ENCODE data around the gene PSMD11.
"Not testable (repeated sequence)": the region's sequence is repeated elsewhere in the genome, so short reads cannot be mapped to it uniquely, and the experiment has no call there.

The PSMD11 gene

GRCh38 chr17:32444301-32445073 lies at the start of gene PSMD11:
PSMD11 (plus strand) TSS chr17:32444510; CDS start chr17:32444524, 14 bp downstream.
- peaks cover 34% of the 10 kb centered on the region for H3K36me3 ChIP-seq (ENCODE audit: insufficient read depth, insufficient read length, low read length)
- TF ChIP-seq SUZ12 (IDR thresholded peaks at IDR 0.05; ENCODE audit: extremely low read depth, insufficient read depth, insufficient read length), result no peak
- peak; percentile 63 for TF ChIP-seq YY1 (IDR thresholded peaks at IDR 0.05; ENCODE audit: insufficient read depth, insufficient read length)
- TF ChIP-seq ZNF274 (IDR thresholded peaks at IDR 0.05; ENCODE audit: low read depth, low read length), result no peak
- no peaks in the 10 kb centered on the region; the same call in 1 of the 2 replicates for H3K9me3 ChIP-seq (ENCODE audit: insufficient read depth, low read length)
- peak within 1 kb of the TSS; percentile 89 for H3K9ac ChIP-seq (ENCODE audit: insufficient read length, low read depth)
- H3K4me3 ChIP-seq (ENCODE audit: insufficient read length, low read depth), result peak within 1 kb of the TSS; percentile 86
- H3K27me3 ChIP-seq (ENCODE audit: insufficient read depth, insufficient read length), result peaks cover 19% of the 10 kb centered on the region
- DNase-seq (ENCODE audit: low read depth, low spot score), result peak; percentile 89
- H3K4me1 ChIP-seq (ENCODE audit: insufficient read depth, insufficient read length), result no peaks in the 10 kb centered on the region

GRCh38 chr17:32396343-32396742 lies 48.0 kb upstream of the PSMD11 start:
- Histone ChIP-seq H3K4me3 (ENCODE audit: insufficient read length, low read depth) (no peak overlapping the region), H3K4me1 (ENCODE audit: insufficient read depth, insufficient read length) (peaks cover 2% of the 10 kb centered on the region), H3K9me3 (ENCODE audit: insufficient read depth, low read length) (no peaks in the 10 kb centered on the region), H3K9ac (ENCODE audit: insufficient read length, low read depth) (no peak overlapping the region), H3K36me3 (ENCODE audit: insufficient read depth, insufficient read length, low read length) (no peaks in the 10 kb centered on the region), H3K27me3 (ENCODE audit: insufficient read depth, insufficient read length) (no peaks in the 10 kb centered on the region)
- no peak for DNase-seq (ENCODE audit: low read depth, low spot score)
- TF ChIP-seq ZNF274 (IDR thresholded peaks at IDR 0.05; ENCODE audit: low read depth, low read length), result no peak
- TF ChIP-seq YY1 (IDR thresholded peaks at IDR 0.05; ENCODE audit: insufficient read depth, insufficient read length), result no peak
- no peak for TF ChIP-seq SUZ12 (IDR thresholded peaks at IDR 0.05; ENCODE audit: extremely low read depth, insufficient read depth, insufficient read length)

GRCh38 chr17:32398946-32399345 lies 45.4 kb upstream of the PSMD11 start:
- no peak for DNase-seq (ENCODE audit: low read depth, low spot score)
- H3K27me3 ChIP-seq (ENCODE audit: insufficient read depth, insufficient read length), result no peaks in the 10 kb centered on the region
- TF ChIP-seq SUZ12 (IDR thresholded peaks at IDR 0.05; ENCODE audit: extremely low read depth, insufficient read depth, insufficient read length), result no peak
- TF ChIP-seq YY1 (IDR thresholded peaks at IDR 0.05; ENCODE audit: insufficient read depth, insufficient read length), result no peak
- TF ChIP-seq ZNF274 (IDR thresholded peaks at IDR 0.05; ENCODE audit: low read depth, low read length), result no peak
- no peak overlapping the region for H3K4me3 ChIP-seq (ENCODE audit: insufficient read length, low read depth)
- H3K36me3 ChIP-seq (ENCODE audit: insufficient read depth, insufficient read length, low read length), result no peaks in the 10 kb centered on the region
- no peak overlapping the region for H3K9ac ChIP-seq (ENCODE audit: insufficient read length, low read depth)
- peaks cover 2% of the 10 kb centered on the region for H3K4me1 ChIP-seq (ENCODE audit: insufficient read depth, insufficient read length)
- H3K9me3 ChIP-seq (ENCODE audit: insufficient read depth, low read length), result no peaks in the 10 kb centered on the region

- H3K9me3 ChIP-seq (ENCODE audit: insufficient read depth, low read length); H3K27me3 ChIP-seq (ENCODE audit: insufficient read depth, insufficient read length); DNase-seq (ENCODE audit: low read depth, low spot score); H3K9ac ChIP-seq (ENCODE audit: insufficient read length, low read depth); H3K4me1 ChIP-seq (ENCODE audit: insufficient read depth, insufficient read length); H3K4me3 ChIP-seq (ENCODE audit: insufficient read length, low read depth); H3K36me3 ChIP-seq (ENCODE audit: insufficient read depth, insufficient read length, low read length): not testable (repeated sequence)
These were observed 34.2 kb upstream of the PSMD11 start for GRCh38 chr17:32410085-32410484.

- no peaks in the 10 kb centered on the region for H3K27me3 ChIP-seq (ENCODE audit: insufficient read depth, insufficient read length)
- no peaks in the 10 kb centered on the region for H3K36me3 ChIP-seq (ENCODE audit: insufficient read depth, insufficient read length, low read length)
- peaks cover 23% of the 10 kb centered on the region; the same call in 1 of the 2 replicates for H3K9me3 ChIP-seq (ENCODE audit: insufficient read depth, low read length)
- no peak overlapping the region for H3K4me3 ChIP-seq (ENCODE audit: insufficient read length, low read depth)
- DNase-seq (ENCODE audit: low read depth, low spot score), result no peak
- H3K4me1 ChIP-seq (ENCODE audit: insufficient read depth, insufficient read length), result no peaks in the 10 kb centered on the region
- TF ChIP-seq YY1 (IDR thresholded peaks at IDR 0.05; ENCODE audit: insufficient read depth, insufficient read length), result no peak
- TF ChIP-seq SUZ12 (IDR thresholded peaks at IDR 0.05; ENCODE audit: extremely low read depth, insufficient read depth, insufficient read length), result no peak
- no peak for TF ChIP-seq ZNF274 (IDR thresholded peaks at IDR 0.05; ENCODE audit: low read depth, low read length)
- no peak overlapping the region for H3K9ac ChIP-seq (ENCODE audit: insufficient read length, low read depth)
These were observed 17.4 kb upstream of the PSMD11 start for GRCh38 chr17:32426894-32427293.

- TF ChIP-seq YY1 (IDR thresholded peaks at IDR 0.05; ENCODE audit: insufficient read depth, insufficient read length) (no peak), SUZ12 (IDR thresholded peaks at IDR 0.05; ENCODE audit: extremely low read depth, insufficient read depth, insufficient read length) (no peak), ZNF274 (IDR thresholded peaks at IDR 0.05; ENCODE audit: low read depth, low read length) (no peak)
- Histone ChIP-seq H3K27me3 (ENCODE audit: insufficient read depth, insufficient read length) (no peaks in the 10 kb centered on the region), H3K4me1 (ENCODE audit: insufficient read depth, insufficient read length) (no peaks in the 10 kb centered on the region), H3K36me3 (ENCODE audit: insufficient read depth, insufficient read length, low read length) (no peaks in the 10 kb centered on the region), H3K4me3 (ENCODE audit: insufficient read length, low read depth) (no peak overlapping the region), H3K9ac (ENCODE audit: insufficient read length, low read depth) (no peak overlapping the region), H3K9me3 (ENCODE audit: insufficient read depth, low read length) (peaks cover 23% of the 10 kb centered on the region; the same call in 1 of the 2 replicates)
- no peak for DNase-seq (ENCODE audit: low read depth, low spot score)
These were observed 14.7 kb upstream of the PSMD11 start for GRCh38 chr17:32429598-32429997.

- Histone ChIP-seq H3K36me3 (ENCODE audit: insufficient read depth, insufficient read length, low read length) (peaks cover 4% of the 10 kb centered on the region), H3K9ac (ENCODE audit: insufficient read length, low read depth) (no peak overlapping the region), H3K27me3 (ENCODE audit: insufficient read depth, insufficient read length) (peaks cover 19% of the 10 kb centered on the region), H3K4me1 (ENCODE audit: insufficient read depth, insufficient read length) (no peaks in the 10 kb centered on the region), H3K4me3 (ENCODE audit: insufficient read length, low read depth) (no peak overlapping the region), H3K9me3 (ENCODE audit: insufficient read depth, low read length) (no peaks in the 10 kb centered on the region; the same call in 1 of the 2 replicates)
- DNase-seq (ENCODE audit: low read depth, low spot score), result no peak
- TF ChIP-seq ZNF274 (IDR thresholded peaks at IDR 0.05; ENCODE audit: low read depth, low read length) (no peak), YY1 (IDR thresholded peaks at IDR 0.05; ENCODE audit: insufficient read depth, insufficient read length) (no peak), SUZ12 (IDR thresholded peaks at IDR 0.05; ENCODE audit: extremely low read depth, insufficient read depth, insufficient read length) (no peak)
These were observed 3.6 kb upstream of the PSMD11 start for GRCh38 chr17:32440722-32441121.

Data from NT2/D1 (cell line).